ENCODE measurements around the gene EVX2.

Gene EVX2

GRCh38 chr2:176081837-176082524 lies 1.8 kb downstream of the EVX2 start:
- DNase-seq = no peak

GRCh38 chr2:176081376-176081836 lies 2.4 kb downstream of the EVX2 start:
- DNase-seq = no peak

GRCh38 chr2:176080540-176081375 lies 3.0 kb downstream of the EVX2 start:
- DNase-seq = no peak

GRCh38 chr2:176079831-176080539 lies 3.8 kb downstream of the EVX2 start:
- DNase-seq = no peak

GRCh38 chr2:176079285-176079830 lies 4.4 kb downstream of the EVX2 start:
- no peak for DNase-seq

- no peak for DNase-seq
Measured at GRCh38 chr2:176078541-176079284, 5.0 kb downstream of the EVX2 start.

- DNase-seq = no peak
Measured at GRCh38 chr2:176076796-176077195, 7.0 kb downstream of the EVX2 start.

- no peak for DNase-seq
Measured at GRCh38 chr2:176076063-176076462, 7.7 kb downstream of the EVX2 start.

GRCh38 chr2:176075481-176075880 lies 8.3 kb downstream of the EVX2 start:
- no peak for DNase-seq

- DNase-seq = no peak
Measured at GRCh38 chr2:176074919-176075425, 8.8 kb downstream of the EVX2 start.

- no peak for DNase-seq
Measured at GRCh38 chr2:176072951-176073904, 10.5 kb downstream of the EVX2 start.

- DNase-seq = no peak
Measured at GRCh38 chr2:176072292-176072669, 11.5 kb downstream of the EVX2 start.

- DNase-seq = no peak
Measured at GRCh38 chr2:176071330-176072291, 12.2 kb downstream of the EVX2 start.

- no peak for DNase-seq
Measured at GRCh38 chr2:176068419-176068832, 15.3 kb downstream of the EVX2 start.

GRCh38 chr2:176067589-176068418 lies 16.0 kb downstream of the EVX2 start:
- DNase-seq = no peak

GRCh38 chr2:176066645-176067588 lies 16.8 kb downstream of the EVX2 start:
- DNase-seq = no peak

GRCh38 chr2:176063958-176064357 lies 19.8 kb downstream of the EVX2 start:
- DNase-seq = no peak

- no peak for DNase-seq
Measured at GRCh38 chr2:176056406-176056805, 27.4 kb downstream of the EVX2 start.

All from GDM1 (cell line).